HepG2 (cell line): ENCODE results near the gene USP35.

Source experiments
- ADNP ChIP-seq: sonication (generic); formaldehyde crosslinking; IDR thresholded peaks from 2 replicates; pipeline ENCODE4 v1.4.0; 2020; ENCODE audit warnings: missing genetic modification reagents
- CTCF ChIP-seq: sonication (generic); formaldehyde crosslinking; IDR thresholded peaks from 2 replicates; pipeline ENCODE4 v1.5.0; 2020; ENCODE audit warnings: mild to moderate bottlenecking, missing genetic modification reagents, moderate library complexity
- FOXK1 ChIP-seq: sonication (generic); formaldehyde crosslinking; IDR thresholded peaks from 2 replicates; pipeline ENCODE4 v1.4.0; 2020; ENCODE audit warnings: low read depth, missing genetic modification reagents, borderline replicate concordance
- HOXA7 ChIP-seq: sonication (generic); formaldehyde crosslinking; IDR thresholded peaks from 2 replicates; pipeline ENCODE4 v1.8.1; 2022; ENCODE audit warnings: mild to moderate bottlenecking, missing genetic modification reagents, moderate library complexity
- KLF15 ChIP-seq: sonication (generic); formaldehyde crosslinking; IDR thresholded peaks from 2 replicates; pipeline ENCODE4 v1.8.1; 2023; ENCODE audit warnings: borderline replicate concordance, mild to moderate bottlenecking, inconsistent platforms, missing genetic modification reagents, mixed read lengths
- POLR2A ChIP-seq, 2 experiments: IDR thresholded peaks; 2 replicates each; pipeline ENCODE4 v1.6.1; 2011; ENCODE audit warnings: low read depth in 2 of 2, low read length in 2 of 2, mild to moderate bottlenecking in 1 of 2, moderate library complexity in 1 of 2; ENCODE audit not compliant: insufficient read depth in 1 of 2
- POLR2AphosphoS5 ChIP-seq: IDR thresholded peaks from 2 replicates; pipeline ENCODE4 v1.6.1; 2012; ENCODE audit warnings: low read depth, low read length
- RORA ChIP-seq: sonication (generic); formaldehyde crosslinking; IDR thresholded peaks from 2 replicates; pipeline ENCODE4 v1.5.0; 2020; ENCODE audit warnings: mild to moderate bottlenecking, missing genetic modification reagents, moderate library complexity
- TBX3 ChIP-seq: fragments of 450-650 bp; IDR thresholded peaks from 2 replicates; pipeline ENCODE4 v1.6.1; 2017; ENCODE audit warnings: antibody characterized with exemption, mild to moderate bottlenecking, inconsistent platforms, borderline replicate concordance
- ZBTB1 ChIP-seq: sonication (generic); formaldehyde crosslinking; IDR thresholded peaks from 2 replicates; pipeline ENCODE4 v1.4.0; 2020; ENCODE audit warnings: missing genetic modification reagents, borderline replicate concordance
- ZFAT ChIP-seq: sonication (generic); formaldehyde crosslinking; conservative IDR thresholded peaks from 2 replicates; pipeline ENCODE4 v1.8.1; 2023; ENCODE audit warnings: missing genetic modification reagents, inconsistent platforms
- ZSCAN29 ChIP-seq: sonication (generic); formaldehyde crosslinking; conservative IDR thresholded peaks from 2 replicates; pipeline ENCODE4 v1.4.0; 2020; ENCODE audit warnings: mild to moderate bottlenecking, missing genetic modification reagents
- TF ChIP-seq, protein P1 (sequence below): IDR thresholded peaks from 2 replicates; pipeline ENCODE4 v1.6.1; 2016; ENCODE audit warnings: mild to moderate bottlenecking
- TF ChIP-seq, protein P2 (sequence below): IDR thresholded peaks from 2 replicates; pipeline ENCODE4 v1.6.1; 2016

- TF ChIP-seq POLR2AphosphoS5 (no peak), CTCF (CRISPR knock-in tag) (no peak), ZBTB1 (CRISPR knock-in tag) (no peak), POLR2A (IDR thresholded peaks at IDR 0.05; ENCODE audit: insufficient read depth in 1 of 2, low read depth in 2 of 2, low read length in 2 of 2) (no peak), RORA (CRISPR knock-in tag) (no peak), HOXA7 (CRISPR knock-in tag) (no peak), FOXK1 (no peak), ADNP (CRISPR knock-in tag) (no peak), TBX3 (no peak), ZSCAN29 (CRISPR knock-in tag) (no peak), ZFAT (CRISPR knock-in tag) (no peak), KLF15 (no peak)
- TF ChIP-seq, protein P1, sequence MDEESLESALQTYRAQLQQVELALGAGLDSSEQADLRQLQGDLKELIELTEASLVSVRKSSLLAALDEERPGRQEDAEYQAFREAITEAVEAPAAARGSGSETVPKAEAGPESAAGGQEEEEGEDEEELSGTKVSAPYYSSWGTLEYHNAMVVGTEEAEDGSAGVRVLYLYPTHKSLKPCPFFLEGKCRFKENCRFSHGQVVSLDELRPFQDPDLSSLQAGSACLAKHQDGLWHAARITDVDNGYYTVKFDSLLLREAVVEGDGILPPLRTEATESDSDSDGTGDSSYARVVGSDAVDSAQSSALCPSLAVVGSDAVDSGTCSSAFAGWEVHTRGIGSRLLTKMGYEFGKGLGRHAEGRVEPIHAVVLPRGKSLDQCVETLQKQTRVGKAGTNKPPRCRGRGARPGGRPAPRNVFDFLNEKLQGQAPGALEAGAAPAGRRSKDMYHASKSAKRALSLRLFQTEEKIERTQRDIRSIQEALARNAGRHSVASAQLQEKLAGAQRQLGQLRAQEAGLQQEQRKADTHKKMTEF (CRISPR knock-in tag) = no peak
- TF ChIP-seq, protein P2, sequence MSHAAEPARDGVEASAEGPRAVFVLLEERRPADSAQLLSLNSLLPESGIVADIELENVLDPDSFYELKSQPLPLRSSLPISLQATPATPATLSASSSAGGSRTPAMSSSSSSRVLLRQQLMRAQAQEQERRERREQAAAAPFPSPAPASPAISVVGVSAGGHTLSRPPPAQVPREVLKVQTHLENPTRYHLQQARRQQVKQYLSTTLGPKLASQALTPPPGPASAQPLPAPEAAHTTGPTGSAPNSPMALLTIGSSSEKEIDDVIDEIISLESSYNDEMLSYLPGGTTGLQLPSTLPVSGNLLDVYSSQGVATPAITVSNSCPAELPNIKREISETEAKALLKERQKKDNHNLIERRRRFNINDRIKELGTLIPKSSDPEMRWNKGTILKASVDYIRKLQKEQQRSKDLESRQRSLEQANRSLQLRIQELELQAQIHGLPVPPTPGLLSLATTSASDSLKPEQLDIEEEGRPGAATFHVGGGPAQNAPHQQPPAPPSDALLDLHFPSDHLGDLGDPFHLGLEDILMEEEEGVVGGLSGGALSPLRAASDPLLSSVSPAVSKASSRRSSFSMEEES (CRISPR knock-in tag) = no peak
Observed at GRCh38 chr11:78161962-78162371, 26.8 kb upstream of the USP35 start.
